ENCODE results near the gene FAM53A. TPM values are rescaled to one million over a fixed set of nuclear protein-coding genes. Genes with fewer than 3 reads are reported as not detected.

The FAM53A gene
- total RNA-seq, 2 experiments from 2014 or later = 1.4 to 1.8 TPM

GRCh38 chr4:1655676-1656075 lies 28.4 kb downstream of the FAM53A start:
- no peaks in the 10 kb centered on the region for H3K79me2 ChIP-seq (ENCODE audit: insufficient read depth, low read depth, low read length)
- DNase-seq (ENCODE audit: low spot score) = no peak
- POLR2A ChIA-PET = no interaction called here
- H3K9me2 ChIP-seq (ENCODE audit: insufficient read depth, low read length) = no peaks in the 10 kb centered on the region
- no peaks in the 10 kb centered on the region for H4K20me1 ChIP-seq (ENCODE audit: insufficient read depth, low read length)
- no peak overlapping the region for H3K27ac ChIP-seq (ENCODE audit: low read depth, low read length, poor library complexity, severe bottlenecking)
- H3K36me3 ChIP-seq (ENCODE audit: insufficient read depth, low read length) = no peaks in the 10 kb centered on the region
- H3K4me1 ChIP-seq (ENCODE audit: insufficient read depth, low read length, poor library complexity, severe bottlenecking) = no peaks in the 10 kb centered on the region
- no peaks in the 10 kb centered on the region for H3K9me3 ChIP-seq (ENCODE audit: low read length)
- no peak overlapping the region for H3K4me2 ChIP-seq (ENCODE audit: low read length)
- intact Hi-C loops (cut with micrococcal nuclease; ENCODE audit: unreplicated experiment) = no loop called here
- BruUV-seq (replicated peaks) = no TSS peak
- no peak overlapping the region for H2AFZ ChIP-seq (ENCODE audit: low read length)
- H3K4me3 ChIP-seq (ENCODE audit: low read depth, low read length, poor library complexity, severe bottlenecking) = no peak overlapping the region
- TF ChIP-seq, protein P1, sequence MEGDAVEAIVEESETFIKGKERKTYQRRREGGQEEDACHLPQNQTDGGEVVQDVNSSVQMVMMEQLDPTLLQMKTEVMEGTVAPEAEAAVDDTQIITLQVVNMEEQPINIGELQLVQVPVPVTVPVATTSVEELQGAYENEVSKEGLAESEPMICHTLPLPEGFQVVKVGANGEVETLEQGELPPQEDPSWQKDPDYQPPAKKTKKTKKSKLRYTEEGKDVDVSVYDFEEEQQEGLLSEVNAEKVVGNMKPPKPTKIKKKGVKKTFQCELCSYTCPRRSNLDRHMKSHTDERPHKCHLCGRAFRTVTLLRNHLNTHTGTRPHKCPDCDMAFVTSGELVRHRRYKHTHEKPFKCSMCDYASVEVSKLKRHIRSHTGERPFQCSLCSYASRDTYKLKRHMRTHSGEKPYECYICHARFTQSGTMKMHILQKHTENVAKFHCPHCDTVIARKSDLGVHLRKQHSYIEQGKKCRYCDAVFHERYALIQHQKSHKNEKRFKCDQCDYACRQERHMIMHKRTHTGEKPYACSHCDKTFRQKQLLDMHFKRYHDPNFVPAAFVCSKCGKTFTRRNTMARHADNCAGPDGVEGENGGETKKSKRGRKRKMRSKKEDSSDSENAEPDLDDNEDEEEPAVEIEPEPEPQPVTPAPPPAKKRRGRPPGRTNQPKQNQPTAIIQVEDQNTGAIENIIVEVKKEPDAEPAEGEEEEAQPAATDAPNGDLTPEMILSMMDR (conservative IDR thresholded peaks at IDR 0.05; ENCODE audit: low read length) = no peak
- no peak for TF ChIP-seq EZH2phosphoT487 (IDR thresholded peaks at IDR 0.05; ENCODE audit: borderline replicate concordance, low read depth, low read length)
- CTCF ChIA-PET (ENCODE audit: unreplicated experiment) = no interaction called here

GRCh38 chr4:1655081-1655480 lies 29.0 kb downstream of the FAM53A start:
- H3K9me2 ChIP-seq (ENCODE audit: insufficient read depth, low read length) = no peaks in the 10 kb centered on the region
- TF ChIP-seq, protein P1 (conservative IDR thresholded peaks at IDR 0.05; ENCODE audit: low read length) = no peak
- no peak for TF ChIP-seq EZH2phosphoT487 (IDR thresholded peaks at IDR 0.05; ENCODE audit: borderline replicate concordance, low read depth, low read length)
- intact Hi-C loops (cut with micrococcal nuclease; ENCODE audit: unreplicated experiment) = no loop called here
- H3K9me3 ChIP-seq (ENCODE audit: low read length) = no peaks in the 10 kb centered on the region
- ChIA-PET CTCF (ENCODE audit: unreplicated experiment) (no interaction called here), POLR2A (no interaction called here)
- no peaks in the 10 kb centered on the region for H3K36me3 ChIP-seq (ENCODE audit: insufficient read depth, low read length)
- H4K20me1 ChIP-seq (ENCODE audit: insufficient read depth, low read length) = no peaks in the 10 kb centered on the region
- no peaks in the 10 kb centered on the region for H3K79me2 ChIP-seq (ENCODE audit: insufficient read depth, low read depth, low read length)
- H3K4me3 ChIP-seq (ENCODE audit: low read depth, low read length, poor library complexity, severe bottlenecking) = no peak overlapping the region
- BruUV-seq (replicated peaks) = no TSS peak
- no peak for DNase-seq (ENCODE audit: low spot score)
- no peak overlapping the region for H2AFZ ChIP-seq (ENCODE audit: low read length)
- H3K4me1 ChIP-seq (ENCODE audit: insufficient read depth, low read length, poor library complexity, severe bottlenecking) = no peaks in the 10 kb centered on the region
- no peak overlapping the region for H3K27ac ChIP-seq (ENCODE audit: low read depth, low read length, poor library complexity, severe bottlenecking)
- no peak overlapping the region for H3K4me2 ChIP-seq (ENCODE audit: low read length)

DNA sequence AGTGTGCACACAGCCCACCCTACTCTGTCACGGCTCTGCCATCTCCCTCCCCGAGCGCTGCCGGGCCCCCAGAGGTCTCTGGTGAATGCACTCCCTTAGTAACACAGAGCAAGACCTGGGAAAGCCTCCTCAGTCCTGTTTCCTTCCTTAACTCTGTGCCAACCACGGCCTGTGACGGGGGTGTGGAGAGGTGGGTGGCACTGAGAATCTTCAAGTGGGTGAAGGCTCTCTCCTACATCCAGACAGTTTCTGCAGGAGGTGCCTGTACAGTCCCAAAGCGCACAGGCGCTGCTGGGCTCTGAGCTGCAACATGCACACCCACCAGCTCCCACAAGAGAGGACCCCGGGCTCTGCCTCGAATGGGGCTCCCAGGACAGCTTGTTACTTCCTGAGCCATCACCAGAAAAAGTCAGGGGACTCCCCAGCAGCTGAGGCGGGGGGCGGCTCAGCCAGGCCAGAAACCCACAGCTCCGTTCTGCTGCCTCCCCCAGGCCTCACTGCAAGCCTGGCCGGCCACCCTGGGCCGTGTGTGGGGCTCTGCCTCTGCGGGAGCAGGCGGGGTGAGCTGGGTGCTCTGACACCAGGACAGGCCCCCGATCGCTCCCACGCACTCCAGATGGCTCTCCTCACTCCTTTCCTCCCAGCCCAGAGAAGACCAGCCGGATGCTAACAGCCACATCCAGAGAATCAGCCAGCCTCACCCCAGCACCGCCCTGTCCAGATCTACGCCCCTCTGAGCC lies 29.7 kb downstream of the FAM53A start:
- no peaks in the 10 kb centered on the region for H3K4me1 ChIP-seq (ENCODE audit: insufficient read depth, low read length, poor library complexity, severe bottlenecking)
- H3K9me2 ChIP-seq (ENCODE audit: insufficient read depth, low read length) = no peaks in the 10 kb centered on the region
- CTCF ChIA-PET (ENCODE audit: unreplicated experiment) = no interaction called here
- intact Hi-C loops (cut with micrococcal nuclease; ENCODE audit: unreplicated experiment) = no loop called here
- POLR2A ChIA-PET = no interaction called here
- no peak overlapping the region for H2AFZ ChIP-seq (ENCODE audit: low read length)
- no TSS peak for BruUV-seq (replicated peaks)
- H3K79me2 ChIP-seq (ENCODE audit: insufficient read depth, low read depth, low read length) = no peaks in the 10 kb centered on the region
- TF ChIP-seq EZH2phosphoT487 (IDR thresholded peaks at IDR 0.05; ENCODE audit: borderline replicate concordance, low read depth, low read length) = no peak
- TF ChIP-seq, protein P1 (conservative IDR thresholded peaks at IDR 0.05; ENCODE audit: low read length) = no peak
- no peaks in the 10 kb centered on the region for H3K36me3 ChIP-seq (ENCODE audit: insufficient read depth, low read length)
- no peak for DNase-seq (ENCODE audit: low spot score)
- no peak overlapping the region for H3K27ac ChIP-seq (ENCODE audit: low read depth, low read length, poor library complexity, severe bottlenecking)
- H3K9me3 ChIP-seq (ENCODE audit: low read length) = no peaks in the 10 kb centered on the region
- no peaks in the 10 kb centered on the region for H4K20me1 ChIP-seq (ENCODE audit: insufficient read depth, low read length)
- no peak overlapping the region for H3K4me2 ChIP-seq (ENCODE audit: low read length)
- H3K4me3 ChIP-seq (ENCODE audit: low read depth, low read length, poor library complexity, severe bottlenecking) = no peak overlapping the region
